PC-9 (cell line): Measurements from ENCODE around the gene ENO4.

Experiments
- EZH2 ChIP-seq: fragments of 200-600 bp; sonication (generic); IDR thresholded peaks from 2 replicates; pipeline ENCODE4 v1.8.0; 2017; ENCODE audit warnings: antibody characterized with exemption, low read depth
- TF ChIP-seq, protein P1 (sequence below): fragments of 200-600 bp; sonication (generic); conservative IDR thresholded peaks from 2 replicates; pipeline ENCODE4 v1.6.1; 2017; ENCODE audit warnings: mixed run types, antibody characterized with exemption, mild to moderate bottlenecking, moderate library complexity

DNA sequence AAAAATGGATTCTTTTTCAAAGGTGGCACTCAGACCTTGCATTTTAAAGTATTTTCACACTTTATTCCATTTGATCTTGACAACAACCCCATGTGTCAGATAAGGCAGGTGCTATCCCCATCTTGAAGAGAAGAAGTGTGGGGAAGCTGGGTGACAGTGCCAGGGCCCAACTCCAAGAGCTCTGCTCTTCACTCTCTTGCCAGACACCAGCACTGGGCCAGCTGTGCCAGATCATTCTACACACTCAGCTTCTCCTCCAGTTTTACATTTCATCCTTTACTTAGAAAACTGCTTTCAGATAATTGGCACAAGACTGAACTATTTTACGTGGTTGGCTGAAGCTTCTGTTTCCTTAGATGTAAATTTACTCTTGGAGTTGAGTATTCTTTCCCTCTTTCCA is 64.4 kb downstream of the ENO4 start:
- TF ChIP-seq, protein P1, sequence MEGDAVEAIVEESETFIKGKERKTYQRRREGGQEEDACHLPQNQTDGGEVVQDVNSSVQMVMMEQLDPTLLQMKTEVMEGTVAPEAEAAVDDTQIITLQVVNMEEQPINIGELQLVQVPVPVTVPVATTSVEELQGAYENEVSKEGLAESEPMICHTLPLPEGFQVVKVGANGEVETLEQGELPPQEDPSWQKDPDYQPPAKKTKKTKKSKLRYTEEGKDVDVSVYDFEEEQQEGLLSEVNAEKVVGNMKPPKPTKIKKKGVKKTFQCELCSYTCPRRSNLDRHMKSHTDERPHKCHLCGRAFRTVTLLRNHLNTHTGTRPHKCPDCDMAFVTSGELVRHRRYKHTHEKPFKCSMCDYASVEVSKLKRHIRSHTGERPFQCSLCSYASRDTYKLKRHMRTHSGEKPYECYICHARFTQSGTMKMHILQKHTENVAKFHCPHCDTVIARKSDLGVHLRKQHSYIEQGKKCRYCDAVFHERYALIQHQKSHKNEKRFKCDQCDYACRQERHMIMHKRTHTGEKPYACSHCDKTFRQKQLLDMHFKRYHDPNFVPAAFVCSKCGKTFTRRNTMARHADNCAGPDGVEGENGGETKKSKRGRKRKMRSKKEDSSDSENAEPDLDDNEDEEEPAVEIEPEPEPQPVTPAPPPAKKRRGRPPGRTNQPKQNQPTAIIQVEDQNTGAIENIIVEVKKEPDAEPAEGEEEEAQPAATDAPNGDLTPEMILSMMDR, result no peak
- TF ChIP-seq EZH2, result no peak
